HUES64 (cell line): ENCODE results near the gene CPLX3.

Experiments used
- H3K27ac ChIP-seq: 2 replicates; pipeline ENCODE4 v1.7.0; 2013; ENCODE audit warnings: low read depth, low read length, inconsistent platforms
- H3K27me3 ChIP-seq: 2 replicates; pipeline ENCODE4 v1.6.1; 2013; ENCODE audit warnings: mild to moderate bottlenecking, low read length; ENCODE audit not compliant: insufficient read depth
- H3K36me3 ChIP-seq: 2 replicates; pipeline ENCODE4 v1.6.1; 2013; ENCODE audit warnings: mild to moderate bottlenecking, low read length; ENCODE audit not compliant: insufficient read depth
- H3K4me1 ChIP-seq: 2 replicates; pipeline ENCODE4 v1.6.1; 2013; ENCODE audit warnings: mild to moderate bottlenecking, low read length, moderate library complexity; ENCODE audit not compliant: insufficient read depth
- H3K4me3 ChIP-seq: 2 replicates; pipeline ENCODE4 v1.5.1; 2013; ENCODE audit warnings: mild to moderate bottlenecking, low read length, moderate library complexity
- H3K9ac ChIP-seq: 2 replicates; pipeline ENCODE4 v1.6.1; 2013; ENCODE audit warnings: mild to moderate bottlenecking, low read depth, low read length
- H3K9me3 ChIP-seq: 2 replicates; pipeline ENCODE4 v1.6.1; 2013; ENCODE audit warnings: low read depth, low read length; ENCODE audit not compliant: insufficient read depth
- WGBS: fragments of 150-250, 120-280 bp; methylation state at CpG from one replicate; pipeline ENCODE4 v1.1.7; 2013; ENCODE audit warnings: missing lambda C conversion rate; 5-methylcytosine and 5-hydroxymethylcytosine counted together

Gene CPLX3

DNA sequence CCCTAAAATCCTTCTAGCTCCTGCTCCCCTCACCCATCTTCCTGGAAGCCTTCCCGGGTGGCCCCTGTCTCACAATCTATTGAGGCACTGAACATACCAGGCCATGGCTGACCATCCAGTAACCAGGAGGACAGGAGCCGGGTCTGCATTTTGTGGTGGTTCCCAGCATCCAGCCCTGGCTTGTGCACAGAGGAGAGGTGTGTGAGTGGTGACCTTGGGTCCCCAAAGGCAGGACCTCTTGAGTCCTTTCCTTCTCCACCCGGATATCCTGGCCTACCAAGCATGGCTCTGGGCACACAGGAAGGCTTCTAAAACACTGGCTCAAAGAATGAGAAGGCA is 36.7 kb upstream of the CPLX3 start:
- H3K9ac ChIP-seq = no peak overlapping the region
- H3K27ac ChIP-seq = no peak overlapping the region
- no peaks in the 10 kb centered on the region for H3K36me3 ChIP-seq
- no peaks in the 10 kb centered on the region for H3K9me3 ChIP-seq
- H3K27me3 ChIP-seq = no peaks in the 10 kb centered on the region; the same call in 1 of the 2 replicates
- H3K4me1 ChIP-seq = peaks cover 21% of the 10 kb centered on the region
- 96% methylated on average over 3 of the region's 3 CpGs for WGBS
- H3K4me3 ChIP-seq = no peak overlapping the region

DNA sequence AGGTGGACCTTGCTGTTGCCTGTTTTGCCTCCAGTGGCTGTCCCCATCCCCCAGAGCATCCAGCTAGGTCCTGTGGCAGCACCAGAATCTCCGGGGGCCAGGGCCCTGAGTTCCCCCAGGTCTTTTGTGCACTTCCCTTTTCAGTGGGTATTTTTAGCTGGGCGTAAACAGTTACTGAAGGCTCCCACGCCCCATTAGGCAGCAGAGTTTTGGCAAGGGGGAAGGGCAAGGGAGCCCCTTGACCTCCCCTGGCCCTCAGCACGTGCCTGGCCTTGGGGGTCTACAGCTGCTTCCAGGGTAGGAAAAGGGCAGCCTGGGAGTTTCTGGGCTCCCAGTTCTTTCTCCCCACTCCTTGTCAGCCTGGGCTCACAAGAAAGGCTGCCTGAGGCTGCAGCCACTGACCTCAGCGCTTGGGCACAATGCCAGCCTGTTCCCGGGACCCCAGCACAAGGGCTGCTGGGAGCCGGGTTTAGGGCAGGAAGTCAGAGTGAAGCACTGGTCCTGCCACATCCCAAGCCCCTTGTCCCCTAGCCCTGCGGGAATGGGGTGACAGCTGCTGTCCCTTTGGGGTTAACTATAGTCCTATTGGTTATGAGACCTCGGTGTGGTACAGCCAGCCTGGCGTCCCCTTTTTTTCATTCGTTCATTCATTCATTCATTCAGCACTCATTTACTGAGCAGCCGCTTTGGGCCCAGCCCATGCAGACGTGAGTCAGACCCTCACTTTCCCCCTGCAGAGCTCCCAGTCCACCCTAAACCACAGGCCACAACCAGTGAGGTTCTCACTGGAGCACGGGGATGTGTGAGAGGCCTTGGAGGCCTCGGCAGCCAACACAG is 36.1 kb upstream of the CPLX3 start:
- H3K9ac ChIP-seq = no peak overlapping the region
- no peak overlapping the region for H3K4me3 ChIP-seq
- H3K27ac ChIP-seq = no peak overlapping the region
- no peaks in the 10 kb centered on the region for H3K36me3 ChIP-seq
- H3K9me3 ChIP-seq = no peaks in the 10 kb centered on the region
- H3K4me1 ChIP-seq = peaks cover 21% of the 10 kb centered on the region
- WGBS = 85% methylated on average over 15 of the region's 15 CpGs
- no peaks in the 10 kb centered on the region; the same call in 1 of the 2 replicates for H3K27me3 ChIP-seq

- no peak overlapping the region for H3K9ac ChIP-seq
Observed at GRCh38 chr15:74791007-74791406, 35.4 kb upstream of the CPLX3 start.

GRCh38 chr15:74791667-74792066 is 34.8 kb upstream of the CPLX3 start:
- 94% methylated on average over 7 of the region's 7 CpGs for WGBS

More at GRCh38 chr15:74791007-74791406, 35.4 kb upstream of the CPLX3 start:
- WGBS = no CpG with 5 or more reads among the region's 1 CpG
- Histone ChIP-seq H3K36me3 (no peaks in the 10 kb centered on the region), H3K27ac (no peak overlapping the region), H3K9me3 (no peaks in the 10 kb centered on the region), H3K4me1 (peaks cover 21% of the 10 kb centered on the region), H3K27me3 (no peaks in the 10 kb centered on the region; the same call in 1 of the 2 replicates), H3K4me3 (no peak overlapping the region)

GRCh38 chr15:74792227-74793016 is 34.0 kb upstream of the CPLX3 start:
- 86% methylated on average over 12 of the region's 12 CpGs for WGBS
- Histone ChIP-seq H3K4me3 (no peak overlapping the region), H3K27me3 (no peaks in the 10 kb centered on the region; the same call in 1 of the 2 replicates), H3K36me3 (no peaks in the 10 kb centered on the region), H3K9me3 (no peaks in the 10 kb centered on the region), H3K27ac (no peak overlapping the region), H3K9ac (no peak overlapping the region), H3K4me1 (peaks cover 20% of the 10 kb centered on the region)

More at GRCh38 chr15:74791667-74792066, 34.8 kb upstream of the CPLX3 start:
- H3K27me3 ChIP-seq = no peaks in the 10 kb centered on the region; the same call in 1 of the 2 replicates
- H3K4me1 ChIP-seq = peaks cover 21% of the 10 kb centered on the region
- H3K9ac ChIP-seq = no peak overlapping the region
- no peak overlapping the region for H3K27ac ChIP-seq
- no peaks in the 10 kb centered on the region for H3K9me3 ChIP-seq
- H3K4me3 ChIP-seq = no peak overlapping the region
- no peaks in the 10 kb centered on the region for H3K36me3 ChIP-seq

DNA sequence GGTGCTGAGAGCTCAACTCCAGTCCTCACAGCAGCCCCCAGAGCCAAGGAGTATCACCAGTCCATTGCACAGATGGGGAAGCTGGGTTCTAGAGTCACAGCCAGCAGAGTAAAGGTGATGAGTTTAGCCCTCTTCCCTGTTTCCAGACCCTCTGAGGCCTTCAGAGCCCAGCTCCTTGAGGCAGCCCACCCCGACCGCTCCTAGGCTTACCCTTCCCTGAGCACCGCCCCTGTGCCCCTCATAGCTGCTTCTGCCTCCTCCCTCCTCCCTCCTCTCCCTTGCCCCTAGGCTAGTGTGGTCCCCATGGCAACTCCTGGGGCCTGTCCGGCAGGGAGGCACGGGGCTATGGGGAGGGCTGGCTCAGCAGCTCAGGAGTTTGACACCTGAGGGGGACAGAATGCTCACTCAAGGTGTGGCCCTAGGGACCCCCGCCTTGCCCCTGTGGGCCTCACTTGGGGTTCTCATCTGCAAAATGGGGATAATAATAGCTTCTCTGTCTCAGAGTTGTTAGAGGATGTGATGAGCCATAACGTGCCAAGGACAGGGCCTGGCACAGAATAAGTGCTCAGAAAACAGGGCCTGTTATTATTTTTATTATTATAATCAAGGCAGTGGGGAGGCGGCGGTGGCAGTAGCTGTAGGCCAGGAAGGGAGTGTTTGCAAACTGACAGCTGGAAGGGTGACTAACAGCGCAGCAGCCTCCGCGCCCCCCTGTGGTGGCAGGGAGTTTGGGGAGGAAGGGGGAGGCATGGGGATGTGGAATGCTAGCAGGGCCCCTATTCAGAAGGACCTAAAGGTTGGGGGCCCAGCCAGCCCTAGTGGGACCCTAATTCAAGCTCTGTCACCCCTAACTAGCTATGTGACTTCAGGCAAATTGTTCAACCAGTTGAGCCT is 33.0 kb upstream of the CPLX3 start:
- Histone ChIP-seq H3K9me3 (no peaks in the 10 kb centered on the region), H3K4me1 (peaks cover 12% of the 10 kb centered on the region), H3K27ac (no peak overlapping the region), H3K27me3 (no peaks in the 10 kb centered on the region; the same call in 1 of the 2 replicates), H3K36me3 (no peaks in the 10 kb centered on the region), H3K9ac (no peak overlapping the region), H3K4me3 (no peak overlapping the region)
- WGBS = 63% methylated on average over 12 of the region's 12 CpGs

- Histone ChIP-seq H3K4me1 (peaks cover 2% of the 10 kb centered on the region; the same call in 1 of the 2 replicates), H3K36me3 (no peaks in the 10 kb centered on the region), H3K9ac (no peak overlapping the region), H3K4me3 (no peak overlapping the region), H3K27ac (no peak overlapping the region), H3K27me3 (no peaks in the 10 kb centered on the region; the same call in 1 of the 2 replicates), H3K9me3 (no peaks in the 10 kb centered on the region)
- 91% methylated on average over 6 of the region's 9 CpGs for WGBS
Observed at GRCh38 chr15:74794248-74794969, 32.0 kb upstream of the CPLX3 start.

GRCh38 chr15:74794970-74795349 is 31.5 kb upstream of the CPLX3 start:
- Histone ChIP-seq H3K27ac (no peak overlapping the region), H3K9ac (no peak overlapping the region), H3K4me3 (no peak overlapping the region), H3K4me1 (no peaks in the 10 kb centered on the region; the same call in 1 of the 2 replicates), H3K9me3 (no peaks in the 10 kb centered on the region), H3K27me3 (no peaks in the 10 kb centered on the region), H3K36me3 (no peaks in the 10 kb centered on the region)
- 90% methylated on average over 7 of the region's 9 CpGs for WGBS

GRCh38 chr15:74795966-74796625 is 30.3 kb upstream of the CPLX3 start:
- WGBS = 97% methylated on average over 14 of the region's 14 CpGs
- no peaks in the 10 kb centered on the region for H3K9me3 ChIP-seq
- H3K27ac ChIP-seq = no peak overlapping the region
- no peak overlapping the region for H3K4me3 ChIP-seq
- no peaks in the 10 kb centered on the region for H3K27me3 ChIP-seq
- no peak overlapping the region for H3K9ac ChIP-seq
- no peaks in the 10 kb centered on the region; the same call in 1 of the 2 replicates for H3K4me1 ChIP-seq
- peaks cover 4% of the 10 kb centered on the region for H3K36me3 ChIP-seq
